Hematopoietic multipotent progenitor cell treated with erythropoietin and hydrocortisone succinate and interleukin-3 and kit ligand, for 17 days (in vitro differentiated cells): ENCODE measurements around the gene RAD51B.
"Not testable (repeated sequence)": the region's sequence is repeated elsewhere in the genome, so short reads cannot be mapped to it uniquely, and the experiment has no call there.

Source experiments
- DNase-seq: peaks from one replicate; pipeline ENCODE4 v3.0.0-alpha.2; 2015; ENCODE audit warnings: low spot score

RAD51B gene

GRCh38 chr14:68253160-68253780 is 433.7 kb downstream of the RAD51B start:
- DNase-seq = no peak

DNA sequence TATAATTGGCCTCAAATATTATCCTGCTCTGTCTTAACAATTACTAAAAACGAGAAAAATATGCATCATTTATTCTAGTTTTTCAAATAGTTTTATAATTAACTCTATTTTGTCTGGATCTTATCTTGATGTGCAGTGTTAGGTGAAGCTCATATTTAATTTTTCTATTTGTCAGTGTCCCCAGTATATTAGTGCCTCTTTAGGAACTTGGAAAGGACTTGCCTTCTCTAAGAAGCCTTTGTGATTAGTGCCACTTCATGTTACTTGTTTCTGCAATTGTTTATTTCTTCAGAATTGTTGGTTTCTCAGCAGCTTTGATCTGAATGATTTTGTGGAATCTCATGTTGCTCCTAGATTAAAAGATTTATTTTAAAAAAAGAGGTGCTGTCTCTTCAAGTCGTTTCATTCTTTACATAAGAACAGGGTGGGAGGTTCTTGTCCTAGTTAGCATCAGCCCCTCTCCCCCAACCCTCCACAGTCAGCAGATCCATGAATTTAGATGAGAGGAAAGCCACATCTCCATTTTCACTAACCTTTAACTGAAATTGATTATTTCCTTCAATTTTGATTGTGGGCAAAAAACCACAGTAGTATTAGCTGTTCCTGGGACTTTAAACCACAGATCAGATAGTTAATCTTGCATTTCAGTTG is 434.4 kb downstream of the RAD51B start:
- no peak for DNase-seq

GRCh38 chr14:68254669-68255527 is 435.3 kb downstream of the RAD51B start:
- no peak for DNase-seq

GRCh38 chr14:68255693-68256178 is 436.2 kb downstream of the RAD51B start:
- DNase-seq = no peak

GRCh38 chr14:68257969-68258368 is 438.4 kb downstream of the RAD51B start:
- DNase-seq = no peak

- DNase-seq = not testable (repeated sequence)
These were observed 439.4 kb downstream of the RAD51B start for GRCh38 chr14:68258995-68259394.

GRCh38 chr14:68260121-68260520 is 440.5 kb downstream of the RAD51B start:
- no peak for DNase-seq

GRCh38 chr14:68261092-68261842 is 441.7 kb downstream of the RAD51B start:
- DNase-seq = no peak

GRCh38 chr14:68262567-68262966 is 443.0 kb downstream of the RAD51B start:
- DNase-seq = no peak

DNA sequence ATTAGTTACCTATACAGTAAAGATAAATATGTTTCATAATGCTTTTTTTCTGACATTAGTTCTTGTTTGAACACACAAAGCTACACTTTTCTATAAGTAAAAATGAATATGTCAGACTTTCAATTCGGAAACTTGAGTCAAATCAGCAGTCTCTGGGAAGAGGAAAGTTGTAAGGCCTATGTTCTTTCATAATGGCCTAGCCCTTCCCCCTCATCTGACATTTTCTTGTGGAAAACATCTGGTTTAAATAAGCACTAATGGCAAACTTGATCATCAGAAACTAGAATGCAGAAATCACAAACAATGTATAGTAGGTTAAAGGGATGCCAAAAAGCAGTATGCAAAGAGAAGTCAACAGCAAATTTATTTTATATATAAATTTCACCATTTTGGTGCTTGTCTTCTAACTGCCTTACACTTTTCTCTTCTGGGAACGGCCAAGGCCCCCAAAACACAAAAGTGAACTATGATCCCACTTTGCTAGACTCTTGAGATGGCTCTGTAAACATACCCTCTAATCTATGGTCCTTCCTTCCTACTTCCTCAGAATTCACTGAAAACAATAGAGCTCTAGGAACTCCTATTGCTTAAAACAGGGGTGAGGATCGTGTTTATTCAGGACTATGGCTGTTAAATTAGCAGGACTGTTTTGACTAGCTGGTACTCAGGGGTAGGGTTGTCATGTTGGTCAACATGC is 444.1 kb downstream of the RAD51B start:
- no peak for DNase-seq

DNA sequence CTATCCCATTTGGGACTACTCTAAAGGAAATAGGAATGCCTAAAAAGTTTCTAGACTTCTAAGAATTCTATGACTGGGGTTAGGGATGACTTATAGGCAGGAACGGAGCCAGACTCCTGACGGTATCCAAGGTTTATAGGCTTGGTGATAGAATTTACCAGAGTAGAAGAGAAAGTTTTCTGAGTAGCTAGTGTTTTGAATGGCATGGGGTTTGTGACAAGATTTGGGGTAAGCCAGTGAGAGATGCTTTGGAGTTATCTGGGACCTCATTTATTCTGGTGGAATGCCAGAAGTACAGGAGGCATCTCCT is 444.6 kb downstream of the RAD51B start:
- no peak for DNase-seq

DNA sequence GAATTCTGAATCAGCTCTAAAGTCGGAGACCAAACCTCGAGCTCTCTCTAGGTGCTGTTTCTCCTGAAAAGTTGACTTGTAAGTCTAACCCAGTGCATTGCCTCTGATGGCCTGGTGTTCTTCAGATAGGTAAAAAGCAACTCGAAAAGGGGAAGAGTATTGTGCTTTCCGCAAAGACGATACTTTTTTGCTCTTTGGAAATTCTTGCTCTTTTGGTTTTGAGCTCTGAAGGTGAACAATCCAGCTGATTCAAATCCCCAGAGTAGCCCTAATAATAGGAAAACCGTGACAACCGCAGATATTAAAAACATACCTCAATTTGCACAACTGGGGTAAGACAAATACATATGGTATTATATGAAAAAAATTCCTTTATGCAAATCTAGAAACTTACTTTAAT is 447.4 kb downstream of the RAD51B start:
- no peak for DNase-seq

DNA sequence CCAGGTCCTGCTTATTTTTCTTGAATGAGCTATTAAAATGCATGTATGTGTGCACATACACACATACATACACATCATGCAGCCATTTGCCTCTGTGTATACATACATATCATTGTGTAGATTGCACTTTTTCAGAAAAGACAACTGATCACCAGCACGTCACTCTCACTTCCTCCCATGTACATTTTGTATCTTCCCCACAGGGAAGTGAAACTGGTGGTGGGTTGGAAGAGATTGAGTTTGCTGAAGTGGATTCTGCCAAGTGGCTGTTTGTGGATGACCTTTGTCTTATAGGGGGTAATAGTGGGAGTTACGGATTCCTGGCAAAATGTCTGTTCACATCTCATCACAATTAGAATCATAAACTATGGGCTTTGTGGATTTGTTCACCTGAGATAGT is 448.6 kb downstream of the RAD51B start:
- no peak for DNase-seq

- DNase-seq = no peak
These were observed 449.1 kb downstream of the RAD51B start for GRCh38 chr14:68268719-68269118.

DNA sequence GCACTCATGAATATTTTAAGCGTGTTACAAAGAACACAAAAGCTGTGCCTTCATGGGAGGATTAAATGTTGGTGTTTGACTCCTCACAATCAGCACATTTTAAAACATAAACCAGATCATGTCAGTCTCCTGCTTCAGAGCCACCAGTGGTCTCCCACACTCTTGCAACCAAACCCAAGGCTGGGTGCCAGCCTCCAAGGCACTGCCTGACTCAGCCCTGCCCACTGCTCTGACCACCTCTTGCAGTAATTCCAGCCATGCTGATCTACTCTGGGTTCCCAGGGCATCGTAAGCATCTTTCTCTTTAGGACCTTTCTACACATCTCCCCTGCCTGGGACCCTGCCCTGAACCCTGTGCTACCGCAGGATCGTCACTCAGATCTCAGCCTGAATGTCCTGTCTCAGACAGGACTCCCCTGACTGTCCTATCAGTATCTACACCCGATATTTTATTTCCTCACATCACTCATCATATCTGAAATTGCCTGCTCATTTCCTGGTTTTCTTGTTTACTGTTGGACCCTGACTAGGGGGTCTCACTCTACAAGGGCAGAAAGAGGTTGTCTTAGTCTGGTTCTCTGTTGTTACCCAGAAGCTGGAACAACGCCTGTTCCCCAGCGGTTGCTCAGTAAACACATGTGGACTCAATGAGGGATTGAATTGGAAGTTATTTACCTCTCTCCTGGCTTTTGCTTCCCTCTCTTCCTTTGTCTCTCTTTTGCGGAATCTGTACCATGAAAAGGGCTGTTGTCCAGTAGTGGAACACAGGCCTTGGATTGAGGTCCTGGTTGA is 449.8 kb downstream of the RAD51B start:
- no peak for DNase-seq

DNA sequence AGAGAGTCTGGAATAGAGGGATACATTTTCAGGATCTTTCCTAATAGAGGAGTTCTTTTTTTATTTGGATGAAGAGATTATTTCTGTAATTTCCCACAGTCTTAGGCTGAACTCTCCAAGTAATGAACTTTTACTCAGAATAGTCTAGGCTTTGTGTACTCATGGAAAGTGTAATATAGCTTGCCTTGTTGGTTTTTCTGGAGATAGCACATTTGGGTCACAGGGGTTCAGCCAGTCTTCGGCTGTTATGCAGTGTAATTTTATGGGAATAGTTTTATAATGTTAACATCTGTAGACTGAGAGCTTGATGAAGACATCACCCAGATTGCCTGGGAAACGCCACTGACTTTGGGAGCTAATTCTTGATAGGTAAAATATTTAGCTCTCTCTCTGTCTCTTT is 450.8 kb downstream of the RAD51B start:
- no peak for DNase-seq

DNA sequence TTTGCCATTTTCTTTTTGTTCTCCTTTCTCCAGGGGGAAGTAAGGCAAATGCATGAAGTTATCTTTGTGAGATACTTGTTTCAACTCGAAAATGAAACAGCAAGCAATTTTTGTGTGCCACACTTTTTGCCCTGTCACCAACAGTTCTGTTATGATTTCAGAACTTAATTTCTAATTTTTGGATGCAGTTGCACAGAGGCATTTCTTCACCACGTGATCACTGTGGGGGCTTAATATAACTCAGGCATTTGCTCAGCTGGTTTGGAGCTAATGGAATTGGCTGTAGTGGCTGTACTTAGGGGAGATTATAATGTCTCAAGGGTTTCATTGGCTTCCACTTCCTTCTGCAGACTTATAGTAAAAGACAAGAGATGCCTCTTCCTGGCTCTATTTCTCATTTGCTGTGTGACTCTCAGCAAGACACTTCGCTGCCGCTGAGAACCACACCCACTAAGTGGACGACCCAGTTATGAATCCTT is 452.4 kb downstream of the RAD51B start:
- DNase-seq = no peak

DNA sequence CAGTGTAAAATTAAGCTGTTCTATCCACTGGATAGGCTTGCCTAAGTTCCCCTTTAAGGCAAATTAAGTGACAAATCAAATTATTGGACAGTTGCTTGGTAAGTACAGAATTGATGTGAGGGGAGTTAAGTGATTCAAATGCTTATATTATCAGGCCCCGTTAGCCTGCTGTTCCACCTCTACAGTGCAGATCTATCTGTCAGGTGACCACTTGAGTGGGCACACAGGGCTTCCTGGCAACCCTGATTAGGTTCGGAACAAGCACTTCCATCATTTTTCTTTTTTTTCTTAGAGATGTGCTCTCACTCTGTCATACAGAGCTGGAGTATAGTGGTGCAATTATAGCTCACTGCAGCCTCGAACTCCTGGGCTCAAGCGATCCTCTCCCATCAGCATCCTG is 453.8 kb downstream of the RAD51B start:
- no peak for DNase-seq

- DNase-seq = no peak
These were observed 455.1 kb downstream of the RAD51B start for GRCh38 chr14:68274725-68275124.

DNA sequence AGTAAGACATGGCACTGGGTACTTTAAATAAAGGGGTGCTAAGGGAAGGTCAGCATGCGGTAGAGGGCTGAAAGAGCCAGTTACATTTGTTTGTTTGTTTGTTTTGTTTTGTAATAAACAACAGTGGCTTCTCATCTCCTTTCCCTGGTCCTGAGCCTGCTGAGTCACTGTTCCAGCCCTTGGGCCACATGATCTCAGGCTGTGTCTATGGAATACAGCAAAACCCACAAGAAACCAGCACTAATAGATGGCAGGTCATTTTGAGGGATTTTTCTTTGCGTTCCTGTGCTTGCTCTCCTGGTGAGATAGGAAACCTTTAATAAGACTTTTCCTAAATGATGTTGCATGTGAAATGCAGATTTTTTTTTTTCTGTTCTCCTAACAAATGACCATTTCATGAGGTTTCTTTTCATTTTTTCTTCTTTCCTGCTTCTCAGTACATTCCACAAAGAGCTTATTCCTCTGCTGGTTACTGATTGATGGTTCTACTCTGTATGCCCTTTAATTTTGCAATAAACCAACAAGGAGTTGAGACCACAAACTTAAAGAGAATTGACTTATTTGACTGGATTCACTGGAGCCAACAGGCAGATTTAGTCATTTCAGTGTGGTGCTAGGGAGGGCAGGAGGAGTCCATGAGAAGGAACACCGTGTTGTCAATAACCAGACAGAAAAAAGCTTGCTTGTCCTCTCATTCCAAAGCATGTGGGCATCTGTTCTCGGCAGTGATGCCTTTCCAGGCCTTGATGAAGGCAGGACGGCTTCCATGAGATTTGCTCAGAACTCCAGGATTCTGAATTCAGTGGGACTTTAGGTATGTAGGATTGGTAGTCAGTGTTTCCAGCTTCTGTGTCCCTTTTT is 459.2 kb downstream of the RAD51B start:
- DNase-seq = peak; percentile 26
